HG03354 (cell line): Measurements from ENCODE around the gene MARVELD1.

Experiments used
- ATAC-seq: cut with Tn5 transposase; IDR thresholded peaks from one replicate; pipeline ENCODE4 v1.9.1; 2021; ENCODE audit warnings: mild to moderate bottlenecking; ENCODE audit not compliant: unreplicated experiment, poor library complexity, severe bottlenecking

The MARVELD1 gene

GRCh38 chr10:97747573-97747972 lies 34.0 kb downstream of the MARVELD1 start:
- ATAC-seq = no peak

- ATAC-seq = no peak
Observed at GRCh38 chr10:97748116-97748515, 34.6 kb downstream of the MARVELD1 start.

GRCh38 chr10:97752956-97753355 lies 39.4 kb downstream of the MARVELD1 start:
- no peak for ATAC-seq

GRCh38 chr10:97754726-97755125 lies 41.2 kb downstream of the MARVELD1 start:
- no peak for ATAC-seq

- ATAC-seq = no peak
Observed at GRCh38 chr10:97755718-97756117, 42.2 kb downstream of the MARVELD1 start.

- no peak for ATAC-seq
Observed at GRCh38 chr10:97757471-97757870, 43.9 kb downstream of the MARVELD1 start.

- peak; percentile 54 for ATAC-seq
Observed at GRCh38 chr10:97759158-97759887, 45.8 kb downstream of the MARVELD1 start.

GRCh38 chr10:97759946-97760345 lies 46.4 kb downstream of the MARVELD1 start:
- no peak for ATAC-seq

GRCh38 chr10:97760461-97761257 lies 47.1 kb downstream of the MARVELD1 start:
- ATAC-seq = no peak

GRCh38 chr10:97761331-97761865 lies 47.9 kb downstream of the MARVELD1 start:
- ATAC-seq = no peak

- no peak for ATAC-seq
Observed at GRCh38 chr10:97762056-97762455, 48.5 kb downstream of the MARVELD1 start.

- ATAC-seq = no peak
Observed at GRCh38 chr10:97762816-97763215, 49.3 kb downstream of the MARVELD1 start.

GRCh38 chr10:97763411-97763810 lies 49.9 kb downstream of the MARVELD1 start:
- no peak for ATAC-seq

- no peak for ATAC-seq
Observed at GRCh38 chr10:97763947-97764346, 50.4 kb downstream of the MARVELD1 start.

GRCh38 chr10:97764519-97764931 lies 51.0 kb downstream of the MARVELD1 start:
- peak; percentile 78 for ATAC-seq

GRCh38 chr10:97765201-97765600 lies 51.7 kb downstream of the MARVELD1 start:
- ATAC-seq = no peak

- no peak for ATAC-seq
Observed at GRCh38 chr10:97766106-97766810, 52.7 kb downstream of the MARVELD1 start.

- ATAC-seq = no peak
Observed at GRCh38 chr10:97766996-97767924, 53.7 kb downstream of the MARVELD1 start.
